SK-N-SH (cell line): ENCODE data around the gene LILRA6. TPM values are rescaled to one million over a fixed set of nuclear protein-coding genes. Genes with fewer than 3 reads are reported as not detected.

Source experiments
- CTCF ChIA-PET: fragments of 300-600, 350-600 bp; formaldehyde crosslinking; extraction: SDS; loops from one replicate; lab custom pipeline; 2021; lab: Yijun Ruan, JAX
- POLR2A ChIA-PET: fragments of 350-600 bp; sonication (Branson Sonifier 250); formaldehyde crosslinking; extraction: SDS; loops from one replicate; lab custom pipeline; 2020; ENCODE audit warnings: antibody characterized with exemption, inconsistent platforms; lab: Yijun Ruan, JAX
- DNase-seq: peaks from one replicate; pipeline ENCODE4 v3.0.0; 2012
- H2AFZ ChIP-seq: fragments of 200-600 bp; sonication (generic); 2 replicates; pipeline ENCODE4 v1.8.1; 2016; ENCODE audit warnings: antibody characterized with exemption, mild to moderate bottlenecking, low read depth
- H3F3A ChIP-seq: fragments of 200-600 bp; sonication (generic); replicated peaks from 2 replicates; pipeline ENCODE3; 2016; ENCODE audit warnings: antibody characterized with exemption, mild to moderate bottlenecking; ENCODE audit not compliant: insufficient read depth
- H3K27ac ChIP-seq, 2 experiments: fragments of 200-500 bp in 1 of 2; fragments of 200-600 bp in 1 of 2; sonication (Bioruptor generic) in 1 of 2; sonication (generic), shearing (Covaris generic) in 1 of 2; 2 replicates each; pipeline versions ENCODE4 v1.5.1 to v1.6.1; 2014 to 2016; ENCODE audit warnings: low read depth in 2 of 2, inconsistent platforms in 1 of 2, low read length in 1 of 2, mild to moderate bottlenecking in 1 of 2, mixed read lengths in 1 of 2
- H3K27me3 ChIP-seq: fragments of 200-600 bp; sonication (generic), shearing (Covaris generic); 2 replicates; pipeline ENCODE4 v1.6.1; 2016; ENCODE audit warnings: mixed run types; ENCODE audit not compliant: insufficient read depth
- H3K36me3 ChIP-seq, 2 experiments: fragments of 200-500 bp in 1 of 2; fragments of 200-600 bp in 1 of 2; sonication (Bioruptor generic) in 1 of 2; sonication (generic) in 1 of 2; replicated peaks in 1 of 2; 2 replicates each; pipeline versions ENCODE3 to v1.5.1; 2014 to 2016; ENCODE audit warnings: low read length in 1 of 2, mild to moderate bottlenecking in 1 of 2; ENCODE audit not compliant: insufficient read depth in 2 of 2, control insufficient read depth in 1 of 2
- H3K4me1 ChIP-seq, 2 experiments: fragments of 200-500 bp in 1 of 2; fragments of 200-600 bp in 1 of 2; sonication (Bioruptor generic) in 1 of 2; sonication (generic), shearing (Covaris generic) in 1 of 2; 2 replicates each; pipeline versions ENCODE4 v1.5.1 to v1.6.1; 2014 to 2016; ENCODE audit warnings: low read depth in 1 of 2, low read length in 1 of 2, mixed run types in 1 of 2; ENCODE audit not compliant: insufficient read depth in 2 of 2, control insufficient read depth in 1 of 2
- H3K4me2 ChIP-seq: fragments of 200-600 bp; sonication (generic), shearing (Covaris generic); 2 replicates; pipeline ENCODE4 v1.6.1; 2017; ENCODE audit warnings: mixed run types
- H3K4me3 ChIP-seq, 2 experiments: fragments of 200-500 bp in 1 of 2; fragments of 200-600 bp in 1 of 2; sonication (Bioruptor generic) in 1 of 2; sonication (generic), shearing (Covaris generic) in 1 of 2; 2 replicates each; pipeline versions ENCODE4 v1.5.1 to v1.8.1; 2014 to 2016; ENCODE audit warnings: low read depth in 2 of 2, inconsistent platforms in 1 of 2, low read length in 1 of 2, mild to moderate bottlenecking in 1 of 2, mixed read lengths in 1 of 2, moderate library complexity in 1 of 2
- H3K79me2 ChIP-seq: fragments of 200-600 bp; sonication (generic); 2 replicates; pipeline ENCODE4 v1.8.1; 2017; ENCODE audit warnings: mild to moderate bottlenecking; ENCODE audit not compliant: insufficient read depth
- H3K9ac ChIP-seq: fragments of 200-600 bp; sonication (generic); 2 replicates; pipeline ENCODE4 v1.6.1; 2017; ENCODE audit warnings: mixed run types
- H3K9me2 ChIP-seq: fragments of 200-600 bp; sonication (generic); 2 replicates; pipeline ENCODE4 v1.6.1; 2017; ENCODE audit warnings: mixed run types
- H3K9me3 ChIP-seq: fragments of 200-600 bp; sonication (generic); 2 replicates; pipeline ENCODE4 v1.6.1; 2017; ENCODE audit warnings: mixed run types, mild to moderate bottlenecking, moderate library complexity
- H4K20me1 ChIP-seq: fragments of 200-600 bp; sonication (generic); 2 replicates; pipeline ENCODE4 v1.6.1; 2017; ENCODE audit warnings: mild to moderate bottlenecking, mixed run types; ENCODE audit not compliant: insufficient read depth
- CHD2 ChIP-seq: fragments of 150-350 bp; IDR thresholded peaks from 2 replicates; pipeline ENCODE4 v1.6.1; 2018; ENCODE audit warnings: low read length; ENCODE audit not compliant: partially characterized antibody
- CTCF ChIP-seq: fragments of 200-600 bp; sonication (generic); IDR thresholded peaks from 2 replicates; pipeline ENCODE4 v1.6.1; 2017; ENCODE audit warnings: antibody characterized with exemption, mild to moderate bottlenecking, moderate library complexity
- EP300 ChIP-seq, 2 experiments: IDR thresholded peaks; 2 replicates each; pipeline versions ENCODE4 v1.4.0 to v1.6.1; 2012; ENCODE audit warnings: borderline replicate concordance in 1 of 2, low read depth in 1 of 2, low read length in 1 of 2
- EZH2phosphoT487 ChIP-seq: fragments of 200-600 bp; sonication (generic); IDR thresholded peaks from 2 replicates; pipeline ENCODE4 v1.6.1; 2017; ENCODE audit warnings: low read depth, mixed run types, mild to moderate bottlenecking, antibody characterized with exemption, moderate library complexity, borderline replicate concordance
- FOXJ3 ChIP-seq: sonication (generic); formaldehyde crosslinking; IDR thresholded peaks from 2 replicates; pipeline ENCODE4 v1.5.1; 2020; ENCODE audit warnings: mild to moderate bottlenecking, missing genetic modification reagents
- GABPA ChIP-seq: IDR thresholded peaks from 2 replicates; pipeline ENCODE4 v1.4.0; 2012; ENCODE audit warnings: low read depth, mild to moderate bottlenecking
- GATA2 ChIP-seq: sonication (generic); formaldehyde crosslinking; IDR thresholded peaks from 2 replicates; pipeline ENCODE4 v1.5.0; 2020; ENCODE audit warnings: mild to moderate bottlenecking, missing genetic modification reagents
- JUND ChIP-seq: IDR thresholded peaks from 2 replicates; pipeline ENCODE4 v1.4.0; 2012
- MAX ChIP-seq: IDR thresholded peaks from 2 replicates; pipeline ENCODE4 v1.4.0; 2012; ENCODE audit warnings: low read depth
- MEF2A ChIP-seq: IDR thresholded peaks from 2 replicates; pipeline ENCODE4 v1.4.0; 2012; ENCODE audit warnings: low read depth, borderline replicate concordance
- PBX3 ChIP-seq: IDR thresholded peaks from 2 replicates; pipeline ENCODE4; 2012
- REST ChIP-seq: IDR thresholded peaks from 2 replicates; pipeline ENCODE4 v1.6.1; 2012; ENCODE audit warnings: mild to moderate bottlenecking, low read depth, low read length, moderate library complexity
- RXRA ChIP-seq: IDR thresholded peaks from 2 replicates; pipeline ENCODE4 v1.4.0; 2012; ENCODE audit warnings: low read depth, mild to moderate bottlenecking, borderline replicate concordance
- SMC3 ChIP-seq: IDR thresholded peaks from 2 replicates; pipeline ENCODE4 v1.6.1; 2012; ENCODE audit warnings: low read depth, low read length, improper control_type of control experiment
- TCF12 ChIP-seq: IDR thresholded peaks from 2 replicates; pipeline ENCODE4 v1.4.0; 2012
- USF1 ChIP-seq: IDR thresholded peaks from 2 replicates; pipeline ENCODE4 v1.4.0; 2012; ENCODE audit warnings: low read depth, borderline replicate concordance
- whole genome bisulfite sequencing: methylation state at CpG from one replicate; pipeline ENCODE4 v1.1.6; 2017; ENCODE audit warnings: low lambda C conversion rate; 5-methylcytosine and 5-hydroxymethylcytosine counted together
- polyA plus RNA-seq, 3 experiments: library from polyadenylated mRNA; depleted of rRNA; stranded (reverse); fragments of >200 nt; gene quantifications; 2 replicates each; pipeline ENCODE4 v1.2.3, GENCODE V29; 2012
- TF ChIP-seq, protein P1 (sequence below): fragments of 150-350 bp; IDR thresholded peaks from 2 replicates; pipeline ENCODE4 v1.6.1; 2017; ENCODE audit warnings: antibody characterized with exemption, low read length, low read depth, borderline replicate concordance

Gene LILRA6
- polyA plus RNA-seq, 1 of the 3 experiments (the other 2 are of a cell fraction): not detected

DNA sequence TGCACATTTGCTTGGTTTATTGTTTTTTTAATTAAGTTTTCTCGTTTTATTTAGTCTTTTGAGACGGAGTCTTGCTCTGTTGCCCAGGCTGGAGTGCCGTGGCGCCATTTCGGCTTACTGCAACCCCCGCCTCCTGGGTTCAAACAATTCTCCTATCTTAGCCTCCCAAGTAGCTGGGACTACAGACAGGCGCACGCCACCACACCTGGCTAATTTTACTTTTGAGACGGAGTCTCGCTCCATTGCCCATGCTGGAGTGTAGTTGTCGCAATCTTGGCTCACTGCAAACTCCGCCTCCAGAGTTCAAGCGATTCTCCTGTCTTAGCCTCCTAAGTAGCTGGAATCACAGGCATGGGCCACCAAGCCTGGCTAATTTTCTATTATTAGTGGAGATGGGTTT lies 40.6 kb downstream of the LILRA6 start:
- Histone ChIP-seq H3K4me1 (peaks cover 33 to 36% of the 10 kb centered on the region in 2 experiments), H3K9me2 (no peaks in the 10 kb centered on the region), H4K20me1 (peaks cover 60% of the 10 kb centered on the region), H3K36me3 (peaks cover 54% of the 10 kb centered on the region in 2 experiments), H3K79me2 (peaks cover 63% of the 10 kb centered on the region), H2AFZ (no peak overlapping the region), H3F3A (peaks cover 44% of the 10 kb centered on the region), H3K9me3 (no peaks in the 10 kb centered on the region), H3K4me2 (peak overlapping the region; percentile 97), H3K4me3 (peak overlapping the region; percentile 66 to 86), H3K27me3 (no peaks in the 10 kb centered on the region), H3K27ac (no peak overlapping the region), H3K9ac (peak overlapping the region; percentile 85)
- WGBS: 76% methylated on average over 13 of the region's 13 CpGs
- CTCF ChIA-PET: interaction anchor here (1.1 kb wide), 1 partner anchor 13 kb away, joined by 4 read pairs; the partner anchor contains the start of gene MBOAT7
- POLR2A ChIA-PET: interaction anchor here (3.4 to 4.8 kb wide), 2 partner anchors 8 to 12 kb away, joined by 27 to 50 read pairs; partner anchors contain the start of genes MBOAT7 and TSEN34
- TF ChIP-seq CTCF (no peak), MEF2A (no peak), MAX (no peak), EP300 (IDR thresholded peaks at IDR 0.05; ENCODE audit: borderline replicate concordance in 1 of 2, low read depth in 1 of 2, low read length in 1 of 2) (no peak), RXRA (no peak), JUND (no peak), CHD2 (no peak), USF1 (no peak), GABPA (no peak), SMC3 (no peak), GATA2 (CRISPR knock-in tag) (no peak), PBX3 (no peak), EZH2phosphoT487 (no peak), REST (no peak), FOXJ3 (CRISPR knock-in tag) (no peak), TCF12 (no peak)
- TF ChIP-seq, protein P1, sequence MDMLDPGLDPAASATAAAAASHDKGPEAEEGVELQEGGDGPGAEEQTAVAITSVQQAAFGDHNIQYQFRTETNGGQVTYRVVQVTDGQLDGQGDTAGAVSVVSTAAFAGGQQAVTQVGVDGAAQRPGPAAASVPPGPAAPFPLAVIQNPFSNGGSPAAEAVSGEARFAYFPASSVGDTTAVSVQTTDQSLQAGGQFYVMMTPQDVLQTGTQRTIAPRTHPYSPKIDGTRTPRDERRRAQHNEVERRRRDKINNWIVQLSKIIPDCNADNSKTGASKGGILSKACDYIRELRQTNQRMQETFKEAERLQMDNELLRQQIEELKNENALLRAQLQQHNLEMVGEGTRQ: no peak
- no peak for DNase-seq
